NCI-H2029 (cell line): Measurements from ENCODE around the gene RHCE.
"Not testable (repeated sequence)": the region's sequence is repeated elsewhere in the genome, so short reads cannot be mapped to it uniquely, and the experiment has no call there.

Experiments used
- DNase-seq: peaks from one replicate; lab custom pipeline; 2025; lab: John Stamatoyannopoulos, UW

RHCE gene

GRCh38 chr1:25420715-25421114, at the start of gene RHCE:
Gene RHCE, minus strand, starts transcription at chr1:25420825. Its CDS starts 39 bp downstream, at chr1:25420786.
- DNase-seq: not testable (repeated sequence)

- no peak for DNase-seq
Observed at GRCh38 chr1:25469177-25469576, 48.6 kb upstream of the RHCE start.

- no peak for DNase-seq
Observed at GRCh38 chr1:25468033-25468432, 47.4 kb upstream of the RHCE start.

DNA sequence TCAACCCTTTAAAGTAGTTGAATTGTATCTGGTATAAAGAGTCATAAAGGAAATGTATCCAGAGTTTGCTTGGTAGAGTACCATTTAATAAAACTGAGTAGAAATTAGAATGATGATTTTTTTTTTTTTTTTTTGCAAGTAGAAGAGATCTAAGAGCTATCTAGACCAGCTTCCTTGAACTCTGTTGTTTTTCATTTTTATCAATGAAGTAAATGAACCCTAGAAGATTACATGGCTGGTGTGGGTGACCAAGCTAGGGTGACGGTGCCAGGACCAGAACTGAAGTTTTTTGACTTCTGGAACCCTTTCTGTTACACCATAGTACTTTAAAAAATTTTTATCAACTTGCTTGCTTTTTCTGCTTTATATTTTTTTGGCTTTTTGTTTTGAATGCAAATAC, 47.0 kb upstream of the RHCE start:
- DNase-seq: no peak

DNA sequence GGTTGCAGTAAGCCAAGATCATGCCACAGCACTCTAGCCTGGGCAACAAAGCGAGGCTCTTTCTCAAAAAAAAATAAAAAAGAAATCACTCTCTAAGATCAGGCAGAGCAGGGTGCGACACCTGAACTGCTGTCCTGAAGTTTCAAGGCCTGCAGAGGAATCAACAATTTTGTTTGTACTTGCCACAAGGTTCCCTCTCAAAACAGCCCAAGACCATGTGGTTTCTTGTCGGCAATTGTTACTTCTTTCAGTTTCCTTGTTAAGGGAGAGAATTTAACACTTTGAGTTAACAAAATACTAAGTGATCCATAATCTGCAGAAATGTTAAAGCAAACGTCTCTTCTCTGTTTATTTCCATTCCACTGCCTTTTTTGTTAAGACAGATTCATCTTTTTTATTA, 46.6 kb upstream of the RHCE start:
- no peak for DNase-seq

DNA sequence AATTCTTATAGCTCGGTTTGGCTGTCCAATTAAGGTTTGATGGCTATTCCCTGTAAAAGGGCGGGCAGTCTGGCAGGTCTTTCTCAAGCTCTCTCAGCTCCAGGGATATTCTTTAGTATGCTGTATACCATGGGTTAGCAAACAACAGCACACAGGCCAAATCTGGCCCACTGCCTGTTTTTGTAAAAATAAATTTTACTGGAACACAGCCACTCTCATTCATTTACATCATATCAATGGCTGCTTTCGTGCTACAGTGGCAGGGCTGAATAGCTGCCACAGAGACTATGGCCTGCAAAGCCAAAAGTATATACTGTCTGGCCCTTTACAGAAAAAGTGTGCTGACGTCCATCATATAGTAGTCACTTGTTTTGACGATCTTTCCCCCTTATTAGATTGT, 42.1 kb upstream of the RHCE start:
- peak; percentile 11 for DNase-seq

GRCh38 chr1:25461849-25462248, 41.2 kb upstream of the RHCE start:
- no peak for DNase-seq

DNA sequence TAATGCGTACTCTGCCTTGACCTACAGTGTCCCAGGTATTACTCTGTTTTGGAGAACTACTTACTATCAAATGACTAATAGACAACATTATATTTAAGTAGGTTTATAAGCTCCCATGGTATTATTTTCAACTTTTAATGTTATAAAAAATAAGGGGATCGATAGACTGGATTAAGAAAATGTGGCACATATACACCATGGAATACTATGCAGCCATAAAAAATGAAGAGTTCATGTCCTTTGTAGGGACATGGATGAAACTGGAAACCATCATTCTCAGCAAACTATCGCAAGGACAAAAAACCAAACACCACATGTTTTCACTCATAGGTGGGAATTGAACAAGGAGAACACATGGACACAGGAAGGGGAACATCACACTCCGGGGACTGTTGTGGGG, 40.2 kb upstream of the RHCE start:
- not testable (repeated sequence) for DNase-seq

DNA sequence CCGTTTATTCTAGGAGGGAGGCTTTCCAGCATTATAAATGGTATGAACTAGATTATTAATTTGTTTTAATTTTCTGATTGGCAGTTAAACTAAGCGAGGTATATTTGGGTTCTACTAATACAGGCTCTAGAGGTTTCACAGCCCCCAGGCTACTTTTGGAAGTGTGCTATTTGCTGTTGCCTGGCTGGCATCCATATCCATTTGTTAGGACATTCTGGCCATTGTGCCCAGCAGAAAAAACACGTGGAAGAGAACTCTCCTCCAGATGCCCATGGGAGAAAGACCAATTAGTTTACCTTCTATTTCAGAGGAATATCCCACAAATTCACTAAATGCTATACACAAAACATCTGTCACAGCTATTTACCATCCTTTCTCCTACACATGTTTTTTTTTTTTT, 39.4 kb upstream of the RHCE start:
- no peak for DNase-seq

- DNase-seq: no peak
Observed at GRCh38 chr1:25458541-25459298, 38.1 kb upstream of the RHCE start.

DNA sequence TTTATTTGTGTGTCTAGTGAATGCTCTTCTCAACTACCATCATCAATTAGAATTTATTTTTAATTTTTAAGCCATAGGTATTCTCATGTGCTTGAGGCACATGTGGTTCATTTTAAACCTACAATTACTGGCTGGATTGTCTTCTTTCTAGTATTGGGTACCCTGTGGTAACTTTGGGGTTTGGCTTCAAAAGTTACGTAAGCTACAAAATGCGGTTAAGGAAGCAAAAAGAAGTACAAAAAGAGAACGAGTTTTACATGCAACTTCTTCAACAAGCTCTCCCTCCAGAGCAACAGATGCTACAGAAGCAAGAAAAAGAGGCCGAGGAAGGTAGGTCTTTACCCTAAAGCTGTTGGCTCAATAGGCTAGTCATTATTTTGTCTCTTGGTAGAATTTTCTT, 35.9 kb upstream of the RHCE start:
- DNase-seq: no peak

GRCh38 chr1:25451908-25452307, 31.3 kb upstream of the RHCE start:
- no peak for DNase-seq

DNA sequence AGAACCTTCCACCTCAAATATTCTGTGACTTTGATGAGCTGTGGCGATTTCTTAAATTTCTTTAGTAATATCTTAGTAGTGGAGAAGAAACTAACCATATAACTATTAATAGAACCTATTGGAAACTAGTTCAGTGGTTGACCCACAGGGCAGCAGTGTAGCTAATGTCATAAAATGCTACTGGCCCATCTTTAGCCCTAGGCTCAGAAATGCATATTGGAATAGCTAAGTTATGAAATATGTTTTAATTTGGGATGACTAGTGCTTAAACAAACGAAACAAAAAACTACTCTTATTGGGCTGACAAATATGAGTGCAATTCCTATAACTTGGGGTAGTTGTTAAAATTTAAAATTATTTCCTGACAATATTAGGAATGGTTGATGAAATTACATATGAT, 30.3 kb upstream of the RHCE start:
- no peak for DNase-seq

DNA sequence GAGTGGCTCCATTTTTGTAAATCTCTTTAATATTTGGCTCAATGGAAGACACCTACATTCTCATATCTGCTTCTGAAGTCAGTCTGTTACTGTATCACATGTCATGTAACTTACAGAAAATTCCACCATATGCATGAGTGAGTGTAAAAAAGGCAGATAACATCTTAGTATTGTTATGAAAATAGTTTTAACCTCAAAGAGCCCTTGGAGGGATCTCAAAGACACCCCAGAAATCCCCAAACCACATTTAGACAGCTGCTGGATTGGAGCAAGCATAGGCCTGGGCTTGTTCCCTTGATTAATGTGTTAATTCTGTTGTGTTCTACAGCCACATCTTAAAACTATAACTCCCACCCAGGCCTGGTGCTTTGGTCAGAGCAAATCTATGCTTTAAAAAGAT, 26.9 kb upstream of the RHCE start:
- DNase-seq: no peak

GRCh38 chr1:25445993-25446538, 25.4 kb upstream of the RHCE start:
- no peak for DNase-seq

DNA sequence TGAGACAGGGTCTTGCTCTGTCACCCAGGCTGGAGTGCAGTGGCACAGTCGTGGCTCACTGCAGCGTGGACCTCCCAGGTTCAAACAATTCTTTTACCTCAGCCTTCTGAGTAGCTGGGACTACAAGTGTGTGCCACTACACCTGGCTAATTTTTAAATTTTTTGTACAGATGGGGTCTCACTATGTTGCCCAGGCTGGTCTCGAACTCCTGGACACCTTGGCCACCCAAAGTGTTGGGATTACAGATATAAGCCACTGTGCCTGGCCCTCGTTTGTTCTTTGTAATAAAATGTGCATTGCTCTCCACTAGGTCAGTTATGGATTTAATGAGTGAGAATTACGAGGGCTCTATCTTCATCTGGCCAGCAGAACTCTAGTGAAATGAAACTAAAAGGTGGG, 24.0 kb upstream of the RHCE start:
- not testable (repeated sequence) for DNase-seq

DNA sequence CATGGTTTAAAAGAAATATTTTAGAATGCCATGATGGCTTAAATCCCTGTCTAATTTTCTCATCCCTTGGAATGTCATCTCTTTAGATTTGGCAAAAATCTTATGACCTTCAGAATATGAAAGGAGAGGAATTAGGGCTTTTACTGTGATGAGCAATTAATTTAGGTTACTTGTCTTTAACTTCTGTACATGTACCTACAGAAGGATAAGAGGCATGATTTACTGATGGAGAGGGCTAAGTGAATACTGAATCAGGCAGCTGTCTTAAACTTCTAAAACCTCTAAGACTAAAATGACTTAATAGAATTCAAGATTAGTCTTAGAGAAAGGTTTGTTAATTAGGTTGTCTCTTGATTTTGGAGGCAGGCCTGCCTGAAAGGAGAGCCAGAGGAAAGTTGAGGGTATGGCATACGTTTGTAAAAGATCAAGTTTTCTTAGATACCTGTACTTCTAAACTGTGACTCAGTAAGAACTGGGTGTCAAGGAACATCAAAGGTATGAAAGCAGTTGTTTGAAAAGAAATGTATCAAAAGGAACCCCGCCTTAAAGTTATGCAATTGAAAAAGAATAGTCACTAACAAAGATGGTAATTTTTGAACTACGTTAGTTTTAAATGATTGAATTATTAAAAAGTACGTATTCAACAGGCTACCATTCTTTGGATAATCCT, 22.5 kb upstream of the RHCE start:
- DNase-seq: no peak

DNA sequence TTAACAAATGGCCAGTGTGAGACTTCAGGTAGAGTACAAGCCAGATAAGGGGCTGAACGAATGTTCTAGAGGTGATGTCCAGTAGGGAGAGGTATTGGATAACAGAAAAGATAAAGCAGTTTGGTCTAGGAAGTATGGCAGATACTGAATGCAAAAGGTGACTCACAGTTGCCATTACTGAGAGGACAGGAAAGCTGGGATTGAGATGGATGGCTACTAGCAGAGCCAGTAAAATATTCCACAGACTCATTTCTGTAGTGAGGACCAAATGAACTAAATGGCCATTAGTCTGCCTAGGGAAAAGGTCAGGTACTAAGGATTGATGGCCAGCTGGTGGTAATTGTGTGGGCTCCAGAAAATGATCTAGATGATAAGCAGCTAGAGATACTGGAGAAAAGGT, 21.6 kb upstream of the RHCE start:
- no peak for DNase-seq

DNA sequence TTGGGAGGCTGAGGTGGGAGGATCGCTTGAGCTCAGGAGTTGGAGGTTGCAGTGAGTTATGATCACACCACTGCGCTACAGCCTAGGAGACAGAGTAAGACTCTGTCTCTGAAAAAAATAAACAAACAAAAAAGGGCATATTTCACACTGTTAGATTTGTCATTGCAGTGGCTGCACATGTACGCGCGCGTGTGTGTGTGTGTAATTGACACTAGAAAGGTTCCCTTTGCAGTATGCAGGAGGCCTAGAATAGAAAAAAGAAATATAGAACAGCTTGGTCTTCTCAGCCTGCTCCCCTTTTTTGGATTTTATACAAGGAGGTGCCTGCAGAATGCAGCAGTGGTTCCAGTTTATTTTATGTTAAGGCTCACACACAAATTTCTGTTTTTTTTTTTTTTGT, 18.7 kb upstream of the RHCE start:
- DNase-seq: no peak

GRCh38 chr1:25437672-25438071, 17.0 kb upstream of the RHCE start:
- no peak for DNase-seq

- DNase-seq: no peak
Observed at GRCh38 chr1:25435397-25436108, 14.9 kb upstream of the RHCE start.

DNA sequence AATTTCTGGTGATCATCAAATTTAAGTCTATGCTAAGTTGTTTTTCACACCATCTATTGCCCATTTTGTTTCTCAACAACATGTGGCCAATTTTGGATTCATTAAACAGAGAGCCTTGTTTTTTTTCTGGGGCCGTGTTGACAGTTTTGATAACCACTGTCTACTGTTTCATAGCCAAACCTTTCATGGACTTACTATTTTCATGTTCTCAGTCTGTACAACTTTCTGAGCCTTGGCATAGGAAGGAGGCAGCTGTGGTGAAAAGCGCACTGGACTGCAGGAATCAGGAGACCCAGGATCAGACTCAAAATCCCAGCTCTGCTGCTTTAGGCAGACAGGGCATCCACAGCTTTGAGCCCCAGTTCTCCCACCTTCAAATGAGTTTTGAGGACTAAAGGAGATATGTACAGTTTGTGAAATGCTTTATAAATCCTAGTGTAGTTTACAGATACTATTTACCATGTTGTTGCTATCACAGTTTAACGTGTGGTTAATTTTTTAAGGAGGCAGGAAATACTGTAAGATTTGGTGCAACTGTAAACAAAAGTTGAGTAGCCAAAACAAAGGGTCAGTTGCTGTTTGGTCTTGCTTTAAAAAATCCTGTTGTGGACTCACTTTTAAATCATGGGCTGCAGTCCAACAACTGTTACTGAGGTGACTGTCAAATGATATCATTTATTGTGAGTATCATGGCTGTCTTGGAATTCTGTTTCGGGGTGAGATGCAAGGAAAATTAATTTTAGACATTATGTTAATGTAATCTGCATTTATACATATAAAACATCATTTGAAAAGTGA, 13.0 kb upstream of the RHCE start:
- DNase-seq: no peak
